Measurements from ENCODE around the gene LAMC3.
A peak's percentile ranks its signal among the peaks of the same experiment; 100 is the strongest.

The LAMC3 gene
- total RNA-seq, result 6.9 reads per million, percentile 25 among the genes with 10 or more reads in this experiment

DNA sequence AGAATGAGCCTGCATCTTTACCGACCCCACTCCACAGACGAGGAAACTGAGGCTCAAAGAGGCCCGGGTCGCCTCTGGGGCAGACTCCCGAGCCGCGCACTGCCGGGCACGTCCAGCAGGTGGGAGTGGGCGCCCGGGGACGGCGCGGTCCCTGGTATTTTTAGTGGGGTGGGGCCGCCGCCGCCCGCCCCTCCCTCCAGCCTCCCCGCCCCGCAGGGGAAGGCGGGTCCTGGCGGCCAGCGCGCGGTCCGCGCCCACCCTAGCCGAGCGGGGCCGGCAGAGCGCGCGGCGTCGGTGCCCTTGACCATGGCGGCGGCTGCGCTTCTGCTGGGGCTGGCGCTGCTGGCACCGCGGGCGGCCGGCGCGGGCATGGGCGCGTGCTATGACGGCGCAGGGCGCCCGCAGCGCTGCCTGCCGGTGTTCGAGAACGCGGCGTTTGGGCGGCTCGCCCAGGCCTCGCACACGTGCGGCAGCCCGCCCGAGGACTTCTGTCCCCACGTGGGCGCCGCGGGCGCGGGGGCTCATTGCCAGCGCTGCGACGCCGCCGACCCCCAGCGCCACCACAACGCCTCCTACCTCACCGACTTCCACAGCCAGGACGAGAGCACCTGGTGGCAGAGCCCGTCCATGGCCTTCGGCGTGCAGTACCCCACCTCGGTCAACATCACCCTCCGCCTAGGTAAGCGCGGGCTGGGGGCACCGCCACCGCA is at the start of gene LAMC3:
TSS of gene LAMC3 (plus strand) at position 266 of the 710 bp plus-strand sequence. CDS start at position 307, 41 bp downstream.
- DNase-seq, result no peak

- DNase-seq, result no peak
These were observed 49.1 kb upstream of the LAMC3 start for GRCh38 chr9:130959809-130960334.

DNA sequence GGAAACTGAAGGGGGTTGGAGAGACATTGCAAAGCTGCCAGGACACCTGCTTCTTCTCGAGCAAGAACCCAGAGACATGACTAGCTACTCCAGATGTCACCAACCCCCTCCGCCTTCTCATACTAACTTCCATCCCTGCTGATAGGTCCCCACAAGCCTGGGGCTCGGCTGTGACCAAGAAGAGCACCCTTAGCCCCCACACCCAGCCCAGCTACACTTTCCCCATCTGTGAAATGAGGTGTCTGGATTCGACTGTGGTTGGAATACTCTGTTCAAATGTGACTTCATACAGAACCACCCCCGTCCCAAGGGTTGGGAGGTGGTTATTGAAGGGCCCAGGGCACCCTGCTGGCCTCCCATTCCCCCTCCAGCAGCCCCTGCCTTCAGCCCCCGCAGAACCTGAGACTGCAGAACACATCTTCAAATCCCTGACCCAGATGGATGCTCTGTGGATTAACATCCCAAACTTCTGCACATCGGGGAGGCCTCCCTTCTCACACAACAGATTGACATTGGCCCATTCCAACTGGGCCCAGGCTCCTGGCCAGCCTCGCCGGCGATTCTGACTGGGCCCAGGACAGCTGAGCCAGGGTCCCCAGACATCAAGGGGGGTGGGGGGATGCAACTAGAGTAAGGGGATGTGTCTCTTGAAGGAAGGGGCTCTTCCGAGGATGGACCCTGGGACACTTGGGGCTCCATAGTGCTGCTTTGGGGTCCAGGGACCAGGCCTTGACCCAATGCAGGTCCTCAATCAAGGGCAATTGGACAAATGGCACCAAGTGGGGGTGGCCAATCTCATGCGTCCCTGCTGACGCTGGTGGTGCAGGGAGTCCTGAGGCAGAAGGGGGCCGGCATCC is 48.2 kb upstream of the LAMC3 start:
- DNase-seq, result no peak

DNA sequence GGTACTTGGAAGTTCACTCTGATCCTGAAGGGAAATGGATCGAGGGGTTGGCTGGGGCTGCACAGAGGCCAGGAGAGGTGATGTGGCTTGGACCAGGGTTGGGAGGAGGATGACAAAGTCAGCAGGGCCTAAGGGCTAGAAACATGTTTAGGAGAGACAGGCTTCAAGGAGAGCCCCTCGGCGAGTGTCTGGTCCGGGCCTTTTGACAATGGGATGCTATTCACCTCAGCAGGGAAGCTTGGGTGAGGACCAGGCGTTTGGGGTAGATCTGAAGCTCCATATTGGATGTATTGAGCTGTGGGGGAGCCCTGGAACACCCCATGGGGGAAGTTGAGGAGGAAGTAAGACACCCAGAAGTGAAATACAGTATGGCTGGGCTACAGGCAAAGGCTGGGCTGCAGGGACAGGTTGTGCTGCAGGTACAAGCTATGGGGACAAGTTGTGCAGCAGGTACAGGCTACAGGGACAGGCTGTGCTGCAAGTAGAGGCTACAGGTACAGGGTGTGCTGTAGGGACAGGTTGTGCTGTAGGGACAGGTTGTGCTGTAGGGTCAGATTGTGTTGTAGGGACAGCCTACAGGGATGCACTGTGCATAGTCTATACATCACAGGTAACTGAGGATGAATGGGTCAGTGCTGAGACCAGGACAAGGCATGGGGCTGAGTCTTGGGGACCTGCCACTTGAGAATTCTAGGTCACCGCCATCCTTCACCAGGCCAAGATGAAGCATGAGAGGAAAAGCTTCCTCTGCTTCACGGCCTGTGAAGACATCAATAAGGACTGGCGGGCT is 47.3 kb upstream of the LAMC3 start:
- no peak for DNase-seq

DNA sequence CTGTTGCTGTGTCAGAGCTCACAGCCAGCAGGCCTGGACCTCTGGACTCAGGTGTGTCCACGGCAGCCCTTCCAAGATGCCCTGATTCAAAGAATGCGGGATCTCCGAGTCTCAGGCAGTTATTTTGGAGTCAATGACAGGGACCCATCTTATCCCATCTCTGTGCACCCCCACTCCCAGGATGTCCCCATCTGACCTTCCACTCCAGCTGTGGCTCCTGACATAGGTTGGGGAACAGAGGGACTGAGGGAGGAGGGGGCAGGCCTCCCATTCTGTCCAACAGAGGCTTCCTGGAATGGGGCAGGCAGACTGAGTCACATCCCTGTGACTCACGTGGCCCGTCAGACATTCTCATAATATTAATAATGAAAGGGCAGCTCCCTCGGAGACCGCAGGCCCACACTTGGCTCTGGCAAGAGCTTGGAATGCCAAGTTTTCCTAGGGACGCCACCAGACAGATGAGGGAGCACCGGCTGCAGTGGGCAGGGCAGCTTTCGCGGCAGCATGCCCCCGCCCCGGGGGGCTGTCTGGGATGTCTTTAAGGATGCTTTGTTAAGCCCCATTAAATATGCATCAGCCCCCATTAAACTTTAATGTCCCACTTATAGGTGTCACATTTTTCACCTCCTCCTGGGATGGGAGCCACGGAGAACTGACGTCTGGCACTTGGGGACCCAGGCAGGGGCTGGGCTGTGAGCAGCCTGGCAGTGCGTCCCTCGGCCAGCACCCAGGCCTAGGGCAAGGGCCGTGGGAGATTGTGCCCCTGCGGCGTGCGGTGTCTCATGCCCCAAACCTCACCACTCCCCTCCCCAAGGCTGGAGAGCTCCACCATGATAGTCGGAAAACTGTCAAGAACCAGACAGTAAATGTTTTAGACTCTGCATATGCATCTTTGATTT is 46.3 kb upstream of the LAMC3 start:
- no peak for DNase-seq

- DNase-seq, result no peak
These were observed 45.6 kb upstream of the LAMC3 start for GRCh38 chr9:130963337-130963908.

DNA sequence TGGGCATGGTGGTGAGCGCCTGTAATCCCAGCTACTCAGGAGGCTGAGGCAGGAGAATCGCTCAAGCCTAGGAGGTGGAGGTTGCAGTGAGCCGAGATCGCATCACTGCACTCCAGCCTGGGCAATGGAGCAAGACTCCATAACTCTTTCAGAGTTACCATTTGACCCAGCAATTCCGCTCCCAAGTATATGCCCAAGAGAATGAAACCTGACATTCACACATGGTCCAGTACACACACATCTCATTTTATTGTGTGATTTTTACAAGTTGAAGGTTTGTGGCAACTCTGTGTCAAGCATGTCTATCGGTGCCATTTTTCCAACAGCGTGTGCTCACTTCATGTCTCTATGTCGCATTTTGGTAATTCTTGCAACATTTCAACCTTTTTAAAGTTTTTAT is 45.1 kb upstream of the LAMC3 start:
- no peak for DNase-seq

GRCh38 chr9:130965680-130966079 is 43.3 kb upstream of the LAMC3 start:
- DNase-seq, result no peak

- no peak for DNase-seq
These were observed 38.9 kb upstream of the LAMC3 start for GRCh38 chr9:130970052-130970451.

DNA sequence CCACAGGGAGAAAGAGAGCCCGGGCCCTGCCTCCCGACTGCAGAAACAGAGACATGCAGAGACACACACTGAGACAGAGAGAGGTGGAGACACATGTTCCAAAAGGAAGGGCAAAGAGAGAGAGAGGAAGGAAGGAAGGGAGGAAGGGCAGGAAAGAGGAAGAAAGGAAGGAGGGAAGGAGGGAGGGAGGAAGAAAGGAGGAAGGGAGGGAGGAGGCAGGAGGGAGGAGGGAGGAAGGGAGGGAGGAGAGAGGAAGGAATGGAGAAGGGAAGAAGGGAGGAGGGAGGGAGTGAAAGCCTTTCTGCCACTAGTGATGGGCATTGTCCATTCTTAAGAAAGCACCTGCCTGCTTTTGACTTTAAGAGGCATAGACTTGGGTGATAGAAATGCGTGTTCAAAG is 38.1 kb upstream of the LAMC3 start:
- DNase-seq, result no peak

GRCh38 chr9:130971294-130971849 is 37.6 kb upstream of the LAMC3 start:
- DNase-seq, result no peak

GRCh38 chr9:130972277-130972956 is 36.6 kb upstream of the LAMC3 start:
- no peak for DNase-seq

GRCh38 chr9:130972957-130973685 is 35.9 kb upstream of the LAMC3 start:
- no peak for DNase-seq

DNA sequence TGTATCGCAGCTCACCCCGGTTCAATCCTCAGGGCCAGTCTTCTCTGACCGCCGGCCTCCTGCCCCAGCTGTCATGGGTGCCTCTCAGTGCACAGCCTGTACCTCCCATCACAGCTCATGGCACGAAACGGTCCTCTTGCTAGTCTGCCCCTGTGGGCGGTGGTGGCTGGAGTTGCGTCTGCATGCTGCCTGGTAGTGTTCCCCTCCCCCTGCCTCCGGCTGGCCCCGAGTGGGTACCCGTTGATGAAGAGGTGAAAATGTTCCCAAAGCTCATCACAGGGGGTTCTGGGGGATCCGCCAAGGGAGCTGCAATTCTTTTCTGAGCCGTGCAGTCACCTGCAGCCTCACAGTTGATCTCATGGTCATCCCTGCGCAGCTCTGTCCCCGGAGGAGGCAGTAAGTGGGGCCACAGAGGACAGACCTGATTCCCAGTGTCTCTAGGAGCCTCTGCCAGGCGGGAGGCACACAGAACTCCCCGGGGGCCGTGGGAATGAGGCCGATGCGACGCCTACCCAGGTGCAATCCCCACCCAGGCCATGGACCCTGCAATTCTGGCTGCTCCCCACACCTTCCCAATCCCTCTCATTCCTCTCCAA is 35.2 kb upstream of the LAMC3 start:
- DNase-seq, result no peak

- no peak for DNase-seq
These were observed 34.3 kb upstream of the LAMC3 start for GRCh38 chr9:130974697-130975096.

DNA sequence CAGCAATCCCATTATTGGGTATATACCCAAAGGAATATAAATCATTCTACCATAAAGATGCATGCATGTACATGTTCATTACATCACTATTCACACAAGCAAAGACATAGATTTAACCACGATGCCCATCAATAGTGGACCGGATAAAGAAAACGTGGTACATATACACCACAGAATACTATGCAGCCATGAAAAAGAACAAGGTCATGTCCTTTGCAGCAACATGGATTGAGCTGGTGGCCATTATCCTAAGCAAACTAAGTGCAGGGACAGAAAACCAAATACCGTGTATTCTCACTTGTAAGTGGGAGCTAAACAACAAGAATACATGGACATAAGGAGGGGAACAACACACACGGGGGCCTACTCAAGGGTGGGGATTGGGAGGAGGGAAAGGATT is 33.8 kb upstream of the LAMC3 start:
- DNase-seq, result no peak

- no peak for DNase-seq
These were observed 32.8 kb upstream of the LAMC3 start for GRCh38 chr9:130975932-130976841.

- DNase-seq, result no peak
These were observed 31.2 kb upstream of the LAMC3 start for GRCh38 chr9:130977811-130978221.

Measured in effector CD4-positive, alpha-beta T cell (primary cell).